ENCODE measurements around the gene WFDC9.
"Not testable (repeated sequence)": the region's sequence is repeated elsewhere in the genome, so short reads cannot be mapped to it uniquely, and the experiment has no call there.

- TF ChIP-seq POLR2A, CTCF, POLR2AphosphoS5, EP300 (IDR thresholded peaks at IDR 0.05): not testable (repeated sequence)
These were observed 61.4 kb downstream of the WFDC9 start for GRCh38 chr20:45569650-45570049.
